Measurements from ENCODE around the gene MAMSTR.

DNA sequence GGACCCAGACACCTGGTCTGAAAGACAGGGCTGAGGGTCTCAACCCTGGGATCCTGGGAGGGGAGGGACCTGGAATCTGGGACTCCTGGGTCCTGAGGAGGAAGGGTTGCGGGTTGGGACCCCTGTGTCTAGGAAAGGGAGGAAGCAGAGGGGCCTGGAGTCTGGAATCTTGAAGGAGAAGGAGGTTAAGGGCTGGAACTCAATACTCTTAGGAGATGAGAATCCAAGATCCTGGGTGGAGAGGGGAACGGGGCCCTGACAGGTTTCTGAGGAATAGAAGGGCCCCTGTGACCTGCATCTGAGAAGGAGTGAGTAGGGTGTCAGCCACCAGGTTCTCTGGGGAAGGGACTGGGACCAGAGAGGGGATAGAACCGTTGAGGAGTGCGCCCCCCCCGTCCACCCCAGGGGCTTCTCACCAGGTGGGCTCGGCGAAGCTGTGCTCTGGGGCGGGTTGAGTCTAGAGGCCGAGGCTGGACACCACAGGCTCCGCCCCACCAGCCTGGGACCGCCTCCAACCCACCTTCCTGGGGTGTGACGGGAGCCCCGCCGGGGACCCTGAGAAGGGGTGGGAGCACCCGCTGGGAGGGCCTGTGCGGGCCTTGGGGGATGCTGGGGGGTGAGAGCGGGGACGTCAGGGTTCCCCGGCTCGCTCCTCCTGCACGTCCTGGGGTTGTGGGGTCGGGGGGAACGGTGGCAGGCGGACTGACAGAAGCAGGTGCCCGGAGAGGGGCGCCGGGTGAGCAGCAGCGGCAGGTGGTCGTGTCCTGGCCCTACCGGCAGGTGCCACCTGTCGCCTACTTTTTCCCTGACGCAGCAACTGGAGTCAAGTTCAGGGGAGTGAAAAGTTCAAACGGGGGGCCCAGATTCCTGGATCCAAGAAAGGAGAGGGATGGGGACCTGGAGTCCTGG lies at the start of gene MAMSTR:
- TF ChIP-seq EZH2phosphoT487 (IDR thresholded peaks at IDR 0.05; ENCODE audit: insufficient read depth, low read depth): no peak
- no peak for TF ChIP-seq EZH2 (IDR thresholded peaks at IDR 0.05; ENCODE audit: insufficient read depth, poor library complexity, severe bottlenecking)

Data from GM23248 (cell line).